Measurements from ENCODE around the gene SRSF7.
"Not testable (repeated sequence)": the region's sequence is repeated elsewhere in the genome, so short reads cannot be mapped to it uniquely, and the experiment has no call there.

DNA sequence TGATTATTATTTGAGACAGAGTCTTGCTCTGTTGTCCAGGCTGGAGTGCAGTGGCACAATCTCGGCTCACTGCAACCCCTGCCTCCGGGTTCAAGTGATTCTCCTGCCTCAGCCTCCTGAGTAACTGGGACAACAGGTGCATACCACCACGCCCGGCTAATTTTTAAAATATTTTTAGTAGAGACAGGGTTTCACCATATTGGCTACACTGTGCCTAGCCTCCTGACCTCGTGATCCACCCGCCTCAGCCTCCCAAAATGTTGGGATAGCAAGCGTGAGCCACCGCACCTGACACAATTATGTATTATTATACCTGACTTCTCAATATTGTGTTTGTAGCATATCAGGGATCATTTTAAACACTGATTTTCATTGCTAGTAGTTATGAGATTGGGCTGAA lies 41.2 kb upstream of the SRSF7 start:
- TF ChIP-seq, protein P1, sequence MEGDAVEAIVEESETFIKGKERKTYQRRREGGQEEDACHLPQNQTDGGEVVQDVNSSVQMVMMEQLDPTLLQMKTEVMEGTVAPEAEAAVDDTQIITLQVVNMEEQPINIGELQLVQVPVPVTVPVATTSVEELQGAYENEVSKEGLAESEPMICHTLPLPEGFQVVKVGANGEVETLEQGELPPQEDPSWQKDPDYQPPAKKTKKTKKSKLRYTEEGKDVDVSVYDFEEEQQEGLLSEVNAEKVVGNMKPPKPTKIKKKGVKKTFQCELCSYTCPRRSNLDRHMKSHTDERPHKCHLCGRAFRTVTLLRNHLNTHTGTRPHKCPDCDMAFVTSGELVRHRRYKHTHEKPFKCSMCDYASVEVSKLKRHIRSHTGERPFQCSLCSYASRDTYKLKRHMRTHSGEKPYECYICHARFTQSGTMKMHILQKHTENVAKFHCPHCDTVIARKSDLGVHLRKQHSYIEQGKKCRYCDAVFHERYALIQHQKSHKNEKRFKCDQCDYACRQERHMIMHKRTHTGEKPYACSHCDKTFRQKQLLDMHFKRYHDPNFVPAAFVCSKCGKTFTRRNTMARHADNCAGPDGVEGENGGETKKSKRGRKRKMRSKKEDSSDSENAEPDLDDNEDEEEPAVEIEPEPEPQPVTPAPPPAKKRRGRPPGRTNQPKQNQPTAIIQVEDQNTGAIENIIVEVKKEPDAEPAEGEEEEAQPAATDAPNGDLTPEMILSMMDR (IDR thresholded peaks at IDR 0.05 in 8 of 11, conservative IDR thresholded peaks at IDR 0.05 in 3 of 11) = not testable (repeated sequence)
- TF ChIP-seq POLR2AphosphoS5, POLR2A (IDR thresholded peaks at IDR 0.05): not testable (repeated sequence)

All from spleen (tissue), 7 donors.